Keratinocyte (primary cell): Measurements from ENCODE around the gene PPP4C.

Source experiments
- EZH2 ChIP-seq: IDR thresholded peaks from one replicate; pipeline ENCODE4 v1.6.1; 2012; ENCODE audit warnings: inconsistent platforms, mild to moderate bottlenecking, low read length, moderate library complexity
- TF ChIP-seq, protein P1 (sequence below), 3 experiments: IDR thresholded peaks in 1 of 3; conservative IDR thresholded peaks in 1 of 3; optimal IDR thresholded peaks in 1 of 3; 2 replicates in 2 of 3; 3 replicates in 1 of 3; pipeline versions ENCODE3 to v1.5.1; 2011; ENCODE audit warnings: low read length in 3 of 3, mild to moderate bottlenecking in 3 of 3, moderate library complexity in 2 of 3, control low read depth in 1 of 3, inconsistent platforms in 1 of 3; ENCODE audit not compliant: insufficient read depth in 2 of 3; ENCODE audit errors: extremely low read depth in 1 of 3

DNA sequence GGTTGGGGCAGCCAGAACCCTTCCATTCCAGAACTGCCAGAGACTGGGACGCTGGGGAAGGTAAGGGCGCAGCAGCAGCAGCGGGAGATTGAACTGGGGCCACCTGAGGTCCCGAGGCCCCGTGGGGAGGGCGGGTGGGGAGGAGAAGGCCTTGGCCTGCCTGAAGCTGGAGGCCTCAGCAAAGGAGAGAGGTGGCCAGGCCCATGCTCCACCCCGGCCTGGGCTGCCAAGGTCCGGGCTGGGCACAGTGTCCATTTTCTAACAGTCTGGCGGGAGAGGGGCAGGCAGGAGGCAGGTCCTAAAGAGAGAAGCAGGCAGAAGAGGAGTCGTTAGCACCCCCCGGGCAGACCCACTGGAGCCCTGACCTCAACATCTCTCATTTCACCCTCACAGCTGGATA lies 38.6 kb downstream of the PPP4C start:
- TF ChIP-seq EZH2: no peak
- TF ChIP-seq, protein P1, sequence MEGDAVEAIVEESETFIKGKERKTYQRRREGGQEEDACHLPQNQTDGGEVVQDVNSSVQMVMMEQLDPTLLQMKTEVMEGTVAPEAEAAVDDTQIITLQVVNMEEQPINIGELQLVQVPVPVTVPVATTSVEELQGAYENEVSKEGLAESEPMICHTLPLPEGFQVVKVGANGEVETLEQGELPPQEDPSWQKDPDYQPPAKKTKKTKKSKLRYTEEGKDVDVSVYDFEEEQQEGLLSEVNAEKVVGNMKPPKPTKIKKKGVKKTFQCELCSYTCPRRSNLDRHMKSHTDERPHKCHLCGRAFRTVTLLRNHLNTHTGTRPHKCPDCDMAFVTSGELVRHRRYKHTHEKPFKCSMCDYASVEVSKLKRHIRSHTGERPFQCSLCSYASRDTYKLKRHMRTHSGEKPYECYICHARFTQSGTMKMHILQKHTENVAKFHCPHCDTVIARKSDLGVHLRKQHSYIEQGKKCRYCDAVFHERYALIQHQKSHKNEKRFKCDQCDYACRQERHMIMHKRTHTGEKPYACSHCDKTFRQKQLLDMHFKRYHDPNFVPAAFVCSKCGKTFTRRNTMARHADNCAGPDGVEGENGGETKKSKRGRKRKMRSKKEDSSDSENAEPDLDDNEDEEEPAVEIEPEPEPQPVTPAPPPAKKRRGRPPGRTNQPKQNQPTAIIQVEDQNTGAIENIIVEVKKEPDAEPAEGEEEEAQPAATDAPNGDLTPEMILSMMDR (optimal IDR thresholded peaks at IDR 0.05 in 1 of 3, IDR thresholded peaks at IDR 0.05 in 1 of 3, conservative IDR thresholded peaks at IDR 0.05 in 1 of 3; ENCODE audit: extremely low read depth in 1 of 3, insufficient read depth in 2 of 3, low read length in 3 of 3): no peak
